Gastroesophageal sphincter (tissue), 4 donors: ENCODE data around the gene BDKRB2. TPM values are rescaled to one million over a fixed set of nuclear protein-coding genes. Genes with fewer than 3 reads are reported as not detected.
A peak's percentile ranks its signal among the peaks of the same experiment; 100 is the strongest.

ENCODE experiments used
- ATAC-seq: fragments of 150-250 bp; one replicate; pipeline ENCODE4 v1.9.1; 2016; ENCODE audit warnings: mild to moderate bottlenecking, moderate library complexity
- H3K27ac ChIP-seq, 4 donors: fragments of 200-600 bp; sonication (generic) in 3 of 4; 1 replicate in 3 of 4; 2 replicates in 1 of 4; pipeline ENCODE4 v1.5.1; 2016 to 2019
- H3K27me3 ChIP-seq: fragments of 200-600 bp; sonication (generic); one replicate; pipeline ENCODE4 v1.5.1; 2019
- H3K36me3 ChIP-seq, 2 donors: fragments of 200-600 bp; sonication (generic); one replicate each; pipeline ENCODE4 v1.5.1; 2019; ENCODE audit warnings: control low read depth in 1 of 2
- H3K4me1 ChIP-seq, 3 donors: fragments of 200-600 bp; sonication (generic); 1 replicate in 2 of 3; 2 replicates in 1 of 3; pipeline ENCODE4 v1.5.1; 2016 to 2019; ENCODE audit warnings: control low read depth in 2 of 3
- H3K4me3 ChIP-seq, 2 donors: fragments of 200-600 bp; sonication (generic); one replicate each; pipeline ENCODE4 v1.5.1; 2019; ENCODE audit warnings: mild to moderate bottlenecking in 1 of 2, moderate library complexity in 1 of 2
- H3K9me3 ChIP-seq, 3 donors: fragments of 200-600 bp; sonication (generic); one replicate each; pipeline ENCODE4 v1.5.1; 2017 to 2019; ENCODE audit warnings: control low read depth in 2 of 3
- CTCF ChIP-seq, 4 experiments: fragments of 200-600 bp in 2 of 4; fragments of 450-650 bp in 2 of 4; sonication (generic) in 1 of 4; IDR thresholded peaks; one replicate each; pipeline ENCODE4 v1.5.1; 2017 to 2019; ENCODE audit warnings: antibody characterized with exemption in 4 of 4, mild to moderate bottlenecking in 2 of 4, moderate library complexity in 2 of 4
- EP300 ChIP-seq: sonication (generic); formaldehyde crosslinking; IDR thresholded peaks from one replicate; pipeline ENCODE4 v1.6.1; 2017; ENCODE audit warnings: antibody characterized with exemption, mild to moderate bottlenecking
- POLR2A ChIP-seq, 2 donors: fragments of 450-650 bp; IDR thresholded peaks; one replicate each; pipeline ENCODE4 v1.6.1; 2017; ENCODE audit warnings: antibody characterized with exemption in 2 of 2, mild to moderate bottlenecking in 2 of 2, moderate library complexity in 1 of 2
- POLR2AphosphoS5 ChIP-seq: sonication (generic); formaldehyde crosslinking; IDR thresholded peaks from one replicate; pipeline ENCODE4 v1.6.1; 2017; ENCODE audit warnings: antibody characterized with exemption
- WGBS, 2 donors: methylation state at CpG; one replicate each; pipeline ENCODE4 v1.1.5; 2018; ENCODE audit warnings: low coverage in 1 of 2; 5-methylcytosine and 5-hydroxymethylcytosine counted together
- total RNA-seq, 4 donors: library from RNA; depleted of rRNA; stranded (reverse); fragments of >200 nt; gene quantifications; one replicate each; pipeline ENCODE4 v1.1.0, GENCODE V29; 2016

Gene BDKRB2
- total RNA-seq, 4 donors from 2014 or later, result 3.3 to 13.6 (median 8.3) TPM

GRCh38 chr14:96205978-96206360 lies 1.3 kb downstream of the BDKRB2 start:
- no peaks in the 10 kb centered on the region for H3K36me3 ChIP-seq
- no peak for TF ChIP-seq POLR2AphosphoS5
- no peak for TF ChIP-seq CTCF (IDR thresholded peaks at IDR 0.05)
- TF ChIP-seq EP300, result no peak
- TF ChIP-seq POLR2A (IDR thresholded peaks at IDR 0.05), result no peak
- peaks cover 12% of the 10 kb centered on the region for H3K27me3 ChIP-seq
- H3K9me3 ChIP-seq, result no peaks in the 10 kb centered on the region
- H3K4me3 ChIP-seq, result peak overlapping the region in 1 of 2 donors; percentile 56
- no peak for ATAC-seq
- peaks cover 0 to 29% (median 7%) of the 10 kb centered on the region in 3 donors for H3K4me1 ChIP-seq
- 58% methylated on average over 3 of the region's 6 CpGs; no CpG with 5 or more reads in 1 of the 2 donors for WGBS, 2 donors
- H3K27ac ChIP-seq, result peak overlapping the region in 3 of 4 donors; percentile 76 to 83 (median 82)

DNA sequence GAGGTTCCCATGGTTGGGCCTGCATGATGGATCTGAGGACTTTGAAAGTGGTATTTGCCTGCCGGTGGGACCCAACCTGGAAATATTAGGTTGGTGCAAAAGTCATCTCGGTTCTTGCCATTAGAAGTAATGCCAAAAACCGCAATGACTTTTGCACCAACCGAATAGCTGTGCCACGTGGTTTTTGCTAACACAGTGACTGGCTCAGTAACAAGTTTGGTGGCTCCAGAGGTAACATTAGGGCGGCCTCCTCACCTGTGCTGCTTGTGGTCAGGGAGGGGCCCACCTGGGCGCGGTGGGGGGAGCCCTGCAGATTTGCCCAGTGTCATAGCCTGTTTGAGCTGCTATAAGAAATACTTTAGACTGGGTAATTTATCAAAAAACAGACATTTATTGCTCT lies 1.8 kb downstream of the BDKRB2 start:
- TF ChIP-seq POLR2AphosphoS5 (no peak), POLR2A (IDR thresholded peaks at IDR 0.05) (no peak), EP300 (no peak), CTCF (IDR thresholded peaks at IDR 0.05) (no peak)
- H3K9me3 ChIP-seq, result peaks cover 0 to 4% (median 0%) of the 10 kb centered on the region in 3 donors
- no peak for ATAC-seq
- peak overlapping the region in 1 of 2 donors; percentile 56 for H3K4me3 ChIP-seq
- peaks cover 0 to 29% (median 7%) of the 10 kb centered on the region in 3 donors for H3K4me1 ChIP-seq
- WGBS, 2 donors, result no CpG with 5 or more reads among the region's 8 CpGs
- peak overlapping the region in 2 of 4 donors; percentile 82 to 83 for H3K27ac ChIP-seq
- H3K36me3 ChIP-seq, result no peaks in the 10 kb centered on the region
- H3K27me3 ChIP-seq, result peaks cover 7% of the 10 kb centered on the region

- TF ChIP-seq POLR2A (IDR thresholded peaks at IDR 0.05), result no peak
- no peak for TF ChIP-seq CTCF (IDR thresholded peaks at IDR 0.05)
- TF ChIP-seq POLR2AphosphoS5, result no peak
- TF ChIP-seq EP300, result no peak
- Histone ChIP-seq H3K9me3 (peaks cover 0 to 17% (median 1%) of the 10 kb centered on the region in 3 donors), H3K4me1 (peaks cover 0 to 29% (median 7%) of the 10 kb centered on the region in 3 donors), H3K36me3 (no peaks in the 10 kb centered on the region), H3K27ac (peak overlapping the region in 1 of 4 donors; percentile 3), H3K4me3 (no peak overlapping the region), H3K27me3 (no peaks in the 10 kb centered on the region)
- 81 to 87% methylated on average over 4 to 5 of the region's 5 CpGs for WGBS, 2 donors
- no peak for ATAC-seq
These were observed 3.0 kb downstream of the BDKRB2 start for GRCh38 chr14:96207686-96208085.

GRCh38 chr14:96208739-96209138 lies 4.1 kb downstream of the BDKRB2 start:
- Histone ChIP-seq H3K36me3 (no peaks in the 10 kb centered on the region), H3K4me1 (peaks cover 0 to 26% (median 6%) of the 10 kb centered on the region in 3 donors), H3K9me3 (peaks cover 0 to 20% (median 1%) of the 10 kb centered on the region in 3 donors), H3K27me3 (no peaks in the 10 kb centered on the region), H3K27ac (no peak overlapping the region), H3K4me3 (no peak overlapping the region)
- no peak for ATAC-seq
- WGBS, 2 donors, result 79 to 100% methylated on average over 1 to 5 of the region's 12 CpGs
- TF ChIP-seq CTCF (IDR thresholded peaks at IDR 0.05) (no peak), POLR2A (IDR thresholded peaks at IDR 0.05) (no peak), POLR2AphosphoS5 (no peak), EP300 (no peak)

DNA sequence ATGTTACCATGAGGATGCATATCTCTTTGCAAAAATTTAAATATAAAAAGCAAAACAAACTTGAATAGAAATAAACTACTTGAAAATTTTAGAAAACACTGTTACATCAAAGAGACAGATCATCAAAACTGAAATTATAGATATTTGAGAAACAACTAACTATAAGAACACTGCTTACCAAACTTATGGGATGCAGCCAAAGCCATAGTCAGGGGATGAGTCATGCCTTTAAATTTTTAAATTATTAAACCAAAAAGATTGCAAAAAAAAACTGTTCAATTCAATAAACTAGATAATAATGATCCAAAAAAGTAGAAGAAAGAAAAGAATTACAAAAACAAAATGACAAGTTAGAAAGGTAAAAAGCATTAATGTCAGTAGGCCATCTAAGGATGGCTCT lies 7.5 kb downstream of the BDKRB2 start:
- H3K27me3 ChIP-seq, result no peaks in the 10 kb centered on the region
- peaks cover 0 to 20% (median 1%) of the 10 kb centered on the region in 3 donors for H3K9me3 ChIP-seq
- no peak overlapping the region for H3K4me3 ChIP-seq
- H3K36me3 ChIP-seq, result no peaks in the 10 kb centered on the region
- no peak for ATAC-seq
- TF ChIP-seq EP300, result no peak
- no peak for TF ChIP-seq CTCF (IDR thresholded peaks at IDR 0.05)
- no peak for TF ChIP-seq POLR2A (IDR thresholded peaks at IDR 0.05)
- TF ChIP-seq POLR2AphosphoS5, result no peak
- H3K27ac ChIP-seq, result no peak overlapping the region
- H3K4me1 ChIP-seq, result peaks cover 0 to 11% (median 0%) of the 10 kb centered on the region in 3 donors
